Small intestine (tissue), 7 donors: ENCODE measurements around the gene OR6K3. TPM values are rescaled to one million over a fixed set of nuclear protein-coding genes. Genes with fewer than 3 reads are reported as not detected.

Source experiments
- DNase-seq, 2 donors: peaks; one replicate each; pipeline versions ENCODE4 v3.0.0 to v3.0.0-alpha.2; 2013
- FAIRE-seq: peaks from 2 replicates; lab custom pipeline; 2012; peaks lifted over from hg19 to GRCh38; lab: Jason Lieb, UNC
- H3K27ac ChIP-seq, 3 donors: one replicate each; pipeline ENCODE4 v1.5.1; 2013; ENCODE audit warnings: low read length in 2 of 3, mild to moderate bottlenecking in 2 of 3, control low read depth in 1 of 3, inconsistent platforms in 1 of 3, low read depth in 1 of 3, moderate library complexity in 1 of 3
- H3K27me3 ChIP-seq, 3 donors: one replicate each; pipeline ENCODE4 v1.6.1; 2013; ENCODE audit warnings: low read length in 3 of 3, inconsistent platforms in 1 of 3; ENCODE audit not compliant: control insufficient read depth in 3 of 3, insufficient read depth in 3 of 3
- H3K36me3 ChIP-seq, 3 donors: one replicate each; pipeline ENCODE4 v1.6.1; 2013; ENCODE audit warnings: low read length in 3 of 3, inconsistent platforms in 1 of 3, low read depth in 1 of 3, mild to moderate bottlenecking in 1 of 3, moderate library complexity in 1 of 3; ENCODE audit not compliant: control insufficient read depth in 3 of 3, insufficient read depth in 2 of 3
- H3K4me1 ChIP-seq, 3 donors: one replicate each; pipeline ENCODE4 v1.6.1; 2013; ENCODE audit warnings: low read length in 2 of 3, inconsistent platforms in 1 of 3, low read depth in 1 of 3, mild to moderate bottlenecking in 1 of 3, moderate library complexity in 1 of 3; ENCODE audit not compliant: control insufficient read depth in 3 of 3, insufficient read depth in 2 of 3
- H3K4me3 ChIP-seq, 3 donors: one replicate each; pipeline ENCODE4 v1.5.1; 2013; ENCODE audit warnings: low read length in 3 of 3, control low read depth in 1 of 3, inconsistent platforms in 1 of 3, low read depth in 1 of 3, mild to moderate bottlenecking in 1 of 3, moderate library complexity in 1 of 3
- H3K9me3 ChIP-seq, 2 donors: one replicate each; pipeline ENCODE4 v1.6.1; 2013; ENCODE audit warnings: low read depth in 1 of 2, low read length in 1 of 2; ENCODE audit not compliant: control insufficient read depth in 2 of 2, insufficient read depth in 1 of 2
- WGBS, 3 donors: extraction: QIAGEN DNeasy Blood & Tissue Kit; methylation state at CpG; one replicate each; pipeline ENCODE4 v1.1.7; 2013; 5-methylcytosine and 5-hydroxymethylcytosine counted together
- polyA plus RNA-seq, 4 donors: library from polyadenylated mRNA; stranded (reverse) in 3 of 4; unstranded in 1 of 4; fragments of 200-250 nt in 3 of 4; fragments of 120-200 nt in 1 of 4; gene quantifications; one replicate each; pipeline versions ENCODE4 v1.2.1 to v1.2.3, GENCODE V29; 2013
- donor health status: healthy with polysubstance abuse.
- donor health status: control.
- donor health status: control.
- donor health status: Bipolar disorder and iron deficiency.
- donor health status: healthy.

OR6K3 gene
- polyA plus RNA-seq, 4 donors, result not detected

DNA sequence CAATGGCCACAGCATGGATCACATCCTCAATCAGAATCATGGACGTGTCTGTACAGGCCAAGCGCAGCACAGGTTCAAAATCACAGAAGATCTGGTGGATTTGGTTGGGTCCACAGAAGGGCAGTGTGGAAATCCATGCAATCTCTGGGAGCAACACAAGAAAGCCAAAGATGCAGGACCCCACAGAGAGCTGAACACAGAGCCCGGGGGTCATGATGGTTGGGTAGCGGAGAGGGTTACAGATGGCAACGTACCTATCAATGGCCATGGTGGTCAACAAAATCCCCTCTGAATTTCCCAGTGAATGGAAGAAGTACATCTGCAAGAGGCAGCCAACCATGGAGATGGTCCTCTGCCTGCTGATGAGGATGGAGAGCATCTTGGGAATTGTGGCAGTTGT is 3.9 kb upstream of the OR6K3 start:
- Histone ChIP-seq H3K27ac (no peak overlapping the region), H3K27me3 (no peaks in the 10 kb centered on the region), H3K9me3 (no peaks in the 10 kb centered on the region), H3K36me3 (no peaks in the 10 kb centered on the region), H3K4me1 (no peaks in the 10 kb centered on the region), H3K4me3 (no peak overlapping the region)
- DNase-seq (no peak), FAIRE-seq (no peak)
- WGBS, 3 donors, result 90 to 94% (median 93%) methylated on average over 5 of the region's 5 CpGs

DNA sequence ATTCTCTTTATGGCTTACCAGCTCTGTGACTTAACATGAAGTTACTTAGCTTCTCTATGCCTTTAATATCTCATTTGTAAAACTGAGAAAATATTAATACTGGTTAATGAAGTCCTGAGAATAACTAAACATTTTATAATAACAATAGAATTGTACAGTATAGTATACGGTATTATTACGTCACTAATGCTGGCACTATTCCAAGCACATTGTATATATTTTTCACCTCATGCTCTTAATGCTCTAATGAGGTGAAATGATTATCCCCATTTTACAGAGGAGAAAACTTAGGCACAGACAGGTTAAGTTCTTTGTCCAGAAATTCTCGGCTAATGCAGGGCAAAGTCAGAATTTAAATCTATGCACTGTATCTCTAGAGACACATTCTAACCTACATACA is 856 bp downstream of the OR6K3 start:
- Histone ChIP-seq H3K4me1 (no peaks in the 10 kb centered on the region), H3K4me3 (no peak overlapping the region), H3K27me3 (no peaks in the 10 kb centered on the region), H3K27ac (no peak overlapping the region), H3K36me3 (no peaks in the 10 kb centered on the region), H3K9me3 (no peaks in the 10 kb centered on the region)
- FAIRE-seq, result no peak
- WGBS, 3 donors, result 38 to 56% (median 43%) methylated on average over 3 of the region's 3 CpGs
- DNase-seq, result no peak

DNA sequence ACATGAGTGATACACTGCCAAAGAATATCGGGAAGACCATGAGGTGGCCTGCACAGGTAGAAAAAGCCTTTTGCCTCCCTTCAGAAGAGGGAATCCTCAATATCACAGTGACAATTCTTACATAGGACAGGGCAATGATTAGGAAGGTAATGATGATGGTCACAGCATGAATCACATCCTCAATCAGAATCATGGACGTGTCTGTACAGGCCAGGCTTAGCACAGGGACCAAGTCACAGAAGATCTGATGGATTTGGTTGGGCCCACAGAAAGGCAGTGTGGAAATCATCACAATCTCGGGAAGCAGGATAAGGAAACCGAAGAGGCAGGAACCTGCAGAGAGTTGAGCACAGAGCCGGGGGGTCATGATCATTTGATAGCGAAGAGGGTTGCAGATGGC is 3.2 kb downstream of the OR6K3 start:
- WGBS, 3 donors, result 83 to 86% (median 85%) methylated on average over 6 of the region's 6 CpGs
- H3K9me3 ChIP-seq, result no peaks in the 10 kb centered on the region

DNA sequence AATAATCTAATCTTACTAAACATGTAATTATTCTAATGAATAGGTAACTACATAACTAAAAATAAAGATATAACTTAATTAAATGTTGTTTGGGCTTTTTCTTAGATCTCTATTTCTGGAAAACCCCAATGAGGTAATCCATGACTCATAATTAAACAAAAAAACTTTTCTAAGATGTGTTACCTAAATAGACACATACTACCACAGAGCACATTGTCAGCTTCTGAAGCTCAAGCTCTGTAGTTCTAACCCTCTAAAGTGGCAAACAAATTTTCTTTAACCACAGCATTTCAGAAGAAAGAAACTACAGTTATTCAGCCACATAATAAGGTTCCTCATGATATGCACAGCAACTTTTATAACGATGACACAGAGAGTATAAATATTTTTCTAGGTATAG is 4.2 kb downstream of the OR6K3 start:
- no peak for FAIRE-seq

More for the DNA sequence above, 3.2 kb downstream of the OR6K3 start:
- FAIRE-seq (no peak), DNase-seq (no peak)
- no peaks in the 10 kb centered on the region for H3K36me3 ChIP-seq
- H3K4me1 ChIP-seq, result no peaks in the 10 kb centered on the region
- H3K27ac ChIP-seq, result no peak overlapping the region
- H3K27me3 ChIP-seq, result no peaks in the 10 kb centered on the region
- H3K4me3 ChIP-seq, result no peak overlapping the region

DNA sequence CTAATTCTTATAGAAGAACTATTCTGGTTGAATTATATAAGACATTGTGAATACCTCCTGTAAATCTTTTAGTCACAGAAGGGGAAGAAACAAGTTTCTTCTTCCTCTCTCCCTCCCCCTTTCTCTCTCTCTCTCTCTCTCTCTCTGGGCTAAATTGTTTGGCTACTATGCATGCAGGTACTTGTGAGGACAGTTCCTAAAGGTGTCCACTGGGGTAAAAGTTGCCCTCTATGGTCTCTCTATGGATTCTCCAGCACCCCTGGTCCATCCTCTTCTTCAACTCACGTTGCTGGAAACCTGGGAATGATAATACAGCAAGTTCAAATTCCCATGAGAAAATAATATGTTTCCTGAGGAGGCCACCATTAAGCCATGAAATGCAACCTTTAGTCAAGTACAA is 5.8 kb downstream of the OR6K3 start:
- Histone ChIP-seq H3K4me1 (no peaks in the 10 kb centered on the region), H3K36me3 (no peaks in the 10 kb centered on the region), H3K4me3 (no peak overlapping the region), H3K9me3 (no peaks in the 10 kb centered on the region), H3K27ac (no peak overlapping the region), H3K27me3 (no peaks in the 10 kb centered on the region)
- DNase-seq, result no peak
- FAIRE-seq, result no peak
- 19 to 35% (median 30%) methylated on average over 1 of the region's 1 CpG for WGBS, 3 donors

More for the DNA sequence above, 4.2 kb downstream of the OR6K3 start:
- Histone ChIP-seq H3K4me1 (no peaks in the 10 kb centered on the region), H3K27ac (no peak overlapping the region), H3K4me3 (no peak overlapping the region), H3K36me3 (no peaks in the 10 kb centered on the region), H3K27me3 (no peaks in the 10 kb centered on the region), H3K9me3 (no peaks in the 10 kb centered on the region)
- no peak for DNase-seq
- 66 to 80% (median 74%) methylated on average over 1 of the region's 1 CpG for WGBS, 3 donors

DNA sequence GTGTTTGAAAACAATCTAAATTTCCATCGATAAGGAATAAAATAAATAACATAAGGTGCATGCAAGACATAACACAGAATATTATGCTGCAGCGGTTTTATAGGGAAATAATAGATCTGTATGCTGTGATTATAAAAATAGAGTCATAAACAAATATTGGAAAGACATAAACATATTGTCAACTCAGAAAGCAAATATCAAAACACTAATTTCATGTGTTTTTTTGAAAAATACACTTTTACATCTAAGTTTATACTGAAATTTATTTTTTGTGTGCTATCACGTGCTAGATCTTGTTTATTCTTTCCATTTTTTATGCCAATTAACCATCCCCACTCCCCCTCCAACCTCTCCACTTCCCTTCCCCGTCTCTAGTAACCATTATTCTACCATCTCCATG is 9.4 kb downstream of the OR6K3 start:
- Histone ChIP-seq H3K27ac (no peak overlapping the region), H3K4me3 (no peak overlapping the region), H3K36me3 (no peaks in the 10 kb centered on the region), H3K9me3 (no peaks in the 10 kb centered on the region), H3K27me3 (no peaks in the 10 kb centered on the region), H3K4me1 (no peaks in the 10 kb centered on the region)
- FAIRE-seq (no peak), DNase-seq (no peak)
- 59 to 66% (median 61%) methylated on average over 4 of the region's 4 CpGs for WGBS, 3 donors

DNA sequence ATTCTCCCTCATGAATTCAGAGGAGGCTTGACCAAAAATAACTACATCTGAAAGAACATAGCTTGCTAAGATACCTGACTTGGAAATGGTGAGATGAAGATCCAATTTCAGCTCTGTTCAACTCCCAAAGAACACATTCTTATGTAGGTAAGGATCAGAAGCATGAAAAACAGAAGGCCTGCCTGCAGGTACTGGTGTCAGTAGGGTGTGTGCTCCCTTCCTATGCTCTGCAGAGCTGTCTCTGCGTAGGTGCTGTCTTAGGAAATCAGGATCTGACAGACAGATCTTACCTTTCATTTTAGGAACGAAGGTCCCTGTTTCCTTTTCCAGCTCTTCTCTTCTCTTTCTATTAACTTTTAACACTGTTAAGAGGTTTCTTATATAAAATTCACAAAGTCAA is 14.4 kb downstream of the OR6K3 start:
- DNase-seq, result no peak
- Histone ChIP-seq H3K27ac (no peak overlapping the region), H3K4me3 (no peak overlapping the region), H3K36me3 (no peaks in the 10 kb centered on the region), H3K9me3 (peaks cover 0 to 2% of the 10 kb centered on the region in 2 donors), H3K27me3 (no peaks in the 10 kb centered on the region), H3K4me1 (no peaks in the 10 kb centered on the region)
- no peak for FAIRE-seq
- WGBS, 3 donors, result 50 to 84% (median 66%) methylated on average over 2 of the region's 2 CpGs

DNA sequence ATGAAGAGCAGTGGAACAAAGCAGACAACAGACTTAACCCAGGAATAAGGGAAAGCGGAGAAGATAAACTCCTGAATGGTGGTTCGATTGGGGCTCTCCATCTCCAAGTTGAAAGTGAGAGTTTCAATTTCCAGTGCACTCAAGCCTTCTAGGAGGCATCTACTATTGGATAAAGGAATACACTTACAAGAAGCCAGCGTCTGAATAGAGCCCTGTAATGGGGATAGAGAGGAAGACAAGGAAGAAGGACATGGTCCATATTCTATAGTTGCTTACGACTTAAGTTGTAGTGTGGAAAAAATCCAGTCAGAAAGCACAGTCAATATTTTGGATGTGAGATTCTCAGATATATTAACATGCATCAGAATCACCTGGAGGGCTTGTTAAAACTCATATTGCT is 20.0 kb downstream of the OR6K3 start, which contains the start of gene OR6K2:
Gene OR6K2, minus strand, starts transcription at position 101 of the 400 bp plus-strand sequence. Its CDS starts 0 bp downstream, at position 101.
- H3K9me3 ChIP-seq, result peaks cover 0 to 2% of the 10 kb centered on the region in 2 donors
- WGBS, 3 donors, result 83 to 86% (median 86%) methylated on average over 4 of the region's 4 CpGs
- no peaks in the 10 kb centered on the region for H3K36me3 ChIP-seq
- H3K27ac ChIP-seq, result no peak within 1 kb of the TSS
- H3K4me1 ChIP-seq, result no peaks in the 10 kb centered on the region
- DNase-seq (no peak), FAIRE-seq (no peak)
- no peak within 1 kb of the TSS for H3K4me3 ChIP-seq
- H3K27me3 ChIP-seq, result no peaks in the 10 kb centered on the region

DNA sequence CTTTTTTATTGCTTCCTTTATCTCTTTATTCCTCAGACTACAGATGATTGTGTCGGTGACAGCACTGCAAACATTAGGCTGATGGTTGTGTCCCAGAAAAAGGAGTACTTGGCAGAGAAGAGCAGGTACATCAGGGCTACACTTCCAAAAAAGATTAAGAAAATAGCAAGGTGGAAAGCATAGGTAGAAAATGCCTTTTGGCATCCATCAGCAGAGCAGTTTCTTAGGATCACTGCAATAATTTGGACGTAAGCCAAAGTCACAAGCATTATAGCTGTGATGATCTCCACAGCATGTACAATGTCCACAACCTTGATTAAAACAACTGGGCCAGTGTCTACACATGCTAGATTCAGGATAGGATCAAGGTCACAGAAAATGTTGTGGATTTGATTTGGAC is 25.9 kb downstream of the OR6K3 start:
- WGBS, 3 donors, result 32 to 71% (median 56%) methylated on average over 2 of the region's 2 CpGs
- Histone ChIP-seq H3K4me3 (no peak overlapping the region), H3K27ac (no peak overlapping the region), H3K9me3 (no peaks in the 10 kb centered on the region), H3K4me1 (no peaks in the 10 kb centered on the region), H3K27me3 (no peaks in the 10 kb centered on the region), H3K36me3 (no peaks in the 10 kb centered on the region)
- DNase-seq, result no peak
- no peak for FAIRE-seq
